ENCODE measurements around the gene VARS2.

GRCh38 chr6:30914854-30915590, 984 bp downstream of the VARS2 start:
- no peak for TF ChIP-seq CTCF (IDR thresholded peaks at IDR 0.05)
- no peak for TF ChIP-seq EZH2 (IDR thresholded peaks at IDR 0.05; ENCODE audit: borderline replicate concordance, insufficient read depth, low read depth, low read length, poor library complexity, severe bottlenecking)

All from B cell (primary cell).